Measurements from ENCODE around the gene KHDRBS1.

GRCh38 chr1:32072622-32073298 is 59.1 kb downstream of the KHDRBS1 start, which contains the start of gene TMEM39B:
- TF ChIP-seq GATA2 (IDR thresholded peaks at IDR 0.05; ENCODE audit: low read depth, low read length), result no peak
- TF ChIP-seq GATA3 (IDR thresholded peaks at IDR 0.05; ENCODE audit: low read depth, low read length), result no peak

Measured in SH-SY5Y (cell line).